Lower lobe of right lung (tissue), 2 donors: Measurements from ENCODE around the gene FAM120AOS. TPM values are rescaled to one million over a fixed set of nuclear protein-coding genes. Genes with fewer than 3 reads are reported as not detected.

Experiments
- ATAC-seq, 2 donors: fragments of 200-7000 bp; cut with Tn5 transposase; one replicate each; pipeline ENCODE4 v1.9.1; 2020 to 2022; ENCODE audit warnings: mild to moderate bottlenecking in 2 of 2, moderate library complexity in 2 of 2
- DNase-seq: peaks from one replicate; pipeline ENCODE4 v3.0.0-alpha.2; 2020
- H3K27ac ChIP-seq: fragments of 200-600 bp; one replicate; pipeline ENCODE4 v1.8.0; 2022
- H3K27me3 ChIP-seq: fragments of 200-600 bp; one replicate; pipeline ENCODE4 v1.8.0; 2022; ENCODE audit warnings: low read depth
- H3K36me3 ChIP-seq: fragments of 200-600 bp; one replicate; pipeline ENCODE4 v1.8.0; 2022; ENCODE audit warnings: mild to moderate bottlenecking
- H3K4me1 ChIP-seq: fragments of 200-600 bp; one replicate; pipeline ENCODE4 v1.8.0; 2022
- H3K4me3 ChIP-seq: fragments of 200-600 bp; one replicate; pipeline ENCODE4 v1.8.0; 2022; ENCODE audit warnings: mild to moderate bottlenecking
- H3K9me3 ChIP-seq: fragments of 200-600 bp; one replicate; pipeline ENCODE4 v1.8.0; 2022
- CTCF ChIP-seq: fragments of 200-600 bp; IDR thresholded peaks from one replicate; pipeline ENCODE4 v1.8.0; 2022; ENCODE audit warnings: antibody characterized with exemption, mild to moderate bottlenecking
- intact Hi-C: fragments of 100-400 bp; cut with DNase I; formaldehyde crosslinking; loops from one replicate; pipeline ENCODE4 v1.11.0; 2022
- total RNA-seq: library from RNA; stranded (reverse); fragmentation: NEBNext Ultra II Directional; extraction: Animal tissue kit (Norgen Biotek cat#: 25700); gene quantifications from one replicate; pipeline ENCODE4 v1.2.1, GENCODE V29; 2021
- donor health status: DM: no; HTN: yes; CAD: no; lungs with severe emphysema.

Gene FAM120AOS
- total RNA-seq, 1 donor from 2014 or later, result 45.0 TPM

- Histone ChIP-seq H3K27me3 (no peaks in the 10 kb centered on the region), H3K36me3 (no peaks in the 10 kb centered on the region), H3K4me3 (no peak overlapping the region), H3K4me1 (no peaks in the 10 kb centered on the region), H3K9me3 (no peaks in the 10 kb centered on the region), H3K27ac (no peak overlapping the region)
- no peak for DNase-seq
- no peak for TF ChIP-seq CTCF
- ATAC-seq, result no peak
- intact Hi-C loops, result no loop called here
These were observed 18.0 kb downstream of the FAM120AOS start for GRCh38 chr9:93435386-93435785.

- Histone ChIP-seq H3K27ac (no peak overlapping the region), H3K9me3 (no peaks in the 10 kb centered on the region), H3K4me1 (no peaks in the 10 kb centered on the region), H3K4me3 (no peak overlapping the region), H3K36me3 (no peaks in the 10 kb centered on the region), H3K27me3 (no peaks in the 10 kb centered on the region)
- intact Hi-C loops, result no loop called here
- ATAC-seq, result no peak
- DNase-seq, result no peak
- TF ChIP-seq CTCF, result no peak
These were observed 19.3 kb downstream of the FAM120AOS start for GRCh38 chr9:93434056-93434455.

GRCh38 chr9:93432964-93433363 lies 20.4 kb downstream of the FAM120AOS start:
- ATAC-seq, result no peak
- no peak overlapping the region for H3K27ac ChIP-seq
- intact Hi-C loops, result no loop called here

GRCh38 chr9:93431539-93432105 lies 21.8 kb downstream of the FAM120AOS start:
- intact Hi-C loops, result no loop called here
- Histone ChIP-seq H3K9me3 (no peaks in the 10 kb centered on the region), H3K4me1 (no peaks in the 10 kb centered on the region), H3K36me3 (no peaks in the 10 kb centered on the region), H3K27me3 (no peaks in the 10 kb centered on the region), H3K4me3 (peak overlapping the region; percentile 4), H3K27ac (no peak overlapping the region)
- ATAC-seq (peak in 1 of 2 donors; percentile 42), DNase-seq (no peak)
- no peak for TF ChIP-seq CTCF

More at GRCh38 chr9:93432964-93433363, 20.4 kb downstream of the FAM120AOS start:
- Histone ChIP-seq H3K27me3 (no peaks in the 10 kb centered on the region), H3K4me3 (no peak overlapping the region), H3K36me3 (no peaks in the 10 kb centered on the region), H3K9me3 (no peaks in the 10 kb centered on the region), H3K4me1 (no peaks in the 10 kb centered on the region)
- no peak for DNase-seq
- TF ChIP-seq CTCF, result no peak

GRCh38 chr9:93427655-93428379 lies 25.6 kb downstream of the FAM120AOS start:
- Histone ChIP-seq H3K36me3 (no peaks in the 10 kb centered on the region), H3K4me1 (no peaks in the 10 kb centered on the region), H3K27me3 (no peaks in the 10 kb centered on the region), H3K27ac (no peak overlapping the region), H3K4me3 (no peak overlapping the region), H3K9me3 (no peaks in the 10 kb centered on the region)
- intact Hi-C loops, result no loop called here
- ATAC-seq (no peak), DNase-seq (no peak)
- TF ChIP-seq CTCF, result peak; percentile 23
